Urinary bladder (tissue), 4 donors: ENCODE measurements around the gene MXRA7. TPM values are rescaled to one million over a fixed set of nuclear protein-coding genes. Genes with fewer than 3 reads are reported as not detected.

Experiments used
- DNase-seq: peaks from one replicate; pipeline ENCODE4 v3.0.0-alpha.2; 2015; ENCODE audit errors: extremely low spot score
- H3K27ac ChIP-seq: one replicate; pipeline ENCODE4 v1.5.1; 2013; ENCODE audit warnings: low read depth, mild to moderate bottlenecking, moderate library complexity
- H3K36me3 ChIP-seq: one replicate; pipeline ENCODE4 v1.6.1; 2013; ENCODE audit warnings: mild to moderate bottlenecking, moderate library complexity; ENCODE audit not compliant: insufficient read depth
- H3K4me1 ChIP-seq: one replicate; pipeline ENCODE4 v1.6.1; 2013; ENCODE audit warnings: mild to moderate bottlenecking, moderate library complexity; ENCODE audit not compliant: insufficient read depth
- H3K4me3 ChIP-seq: one replicate; pipeline ENCODE4 v1.5.1; 2013; ENCODE audit warnings: low read depth, low read length
- WGBS: extraction: QIAGEN DNeasy Blood & Tissue Kit; methylation state at CpG from one replicate; pipeline ENCODE4 v1.1.7; 2013; 5-methylcytosine and 5-hydroxymethylcytosine counted together
- polyA plus RNA-seq: library from polyadenylated mRNA; stranded (reverse); fragments of 200-250 nt; gene quantifications from one replicate; pipeline ENCODE4 v1.2.3, GENCODE V29; 2013
- total RNA-seq: library from RNA; depleted of rRNA; stranded (reverse); fragments of >200 nt; gene quantifications from one replicate; pipeline ENCODE4 v1.2.3, GENCODE V29; 2014
- donor health status: healthy with polysubstance abuse.
- donor health status: healthy.

Gene MXRA7
- total and polyA plus RNA-seq, 2 donors, result 188 to 432 TPM

GRCh38 chr17:76659928-76660655 lies 50.7 kb downstream of the MXRA7 start:
- H3K4me3 ChIP-seq, result no peak overlapping the region
- no peak for DNase-seq
- H3K36me3 ChIP-seq, result no peaks in the 10 kb centered on the region
- no peak overlapping the region for H3K27ac ChIP-seq
- H3K4me1 ChIP-seq, result peaks cover 2% of the 10 kb centered on the region
- WGBS, result 28% methylated on average over 13 of the region's 13 CpGs

GRCh38 chr17:76658242-76658662 lies 52.5 kb downstream of the MXRA7 start:
- WGBS, result 72% methylated on average over 5 of the region's 5 CpGs
- no peak overlapping the region for H3K4me3 ChIP-seq
- peaks cover 2% of the 10 kb centered on the region for H3K4me1 ChIP-seq
- H3K36me3 ChIP-seq, result no peaks in the 10 kb centered on the region
- no peak overlapping the region for H3K27ac ChIP-seq
- DNase-seq, result no peak

- no peaks in the 10 kb centered on the region for H3K36me3 ChIP-seq
- 88% methylated on average over 8 of the region's 8 CpGs for WGBS
- DNase-seq, result no peak
Measured at GRCh38 chr17:76657505-76658241, 53.1 kb downstream of the MXRA7 start.

GRCh38 chr17:76654408-76654807 lies 56.4 kb downstream of the MXRA7 start:
- H3K4me1 ChIP-seq, result no peaks in the 10 kb centered on the region
- no peak for DNase-seq
- H3K36me3 ChIP-seq, result no peaks in the 10 kb centered on the region
- H3K27ac ChIP-seq, result no peak overlapping the region
- no peak overlapping the region for H3K4me3 ChIP-seq
- WGBS, result 92% methylated on average over 1 of the region's 1 CpG

More at GRCh38 chr17:76657505-76658241, 53.1 kb downstream of the MXRA7 start:
- Histone ChIP-seq H3K4me1 (peaks cover 2% of the 10 kb centered on the region), H3K27ac (no peak overlapping the region), H3K4me3 (no peak overlapping the region)

GRCh38 chr17:76650504-76650903 lies 60.3 kb downstream of the MXRA7 start:
- no peaks in the 10 kb centered on the region for H3K4me1 ChIP-seq
- 92% methylated on average over 5 of the region's 5 CpGs for WGBS
- no peaks in the 10 kb centered on the region for H3K36me3 ChIP-seq
- H3K4me3 ChIP-seq, result no peak overlapping the region
- no peak for DNase-seq
- no peak overlapping the region for H3K27ac ChIP-seq

- Histone ChIP-seq H3K4me1 (no peaks in the 10 kb centered on the region), H3K4me3 (no peak overlapping the region), H3K36me3 (no peaks in the 10 kb centered on the region), H3K27ac (no peak overlapping the region)
- DNase-seq, result no peak
- WGBS, result 89% methylated on average over 1 of the region's 1 CpG
Measured at GRCh38 chr17:76646712-76647111, 64.1 kb downstream of the MXRA7 start.

GRCh38 chr17:76645481-76645880 lies 65.3 kb downstream of the MXRA7 start:
- Histone ChIP-seq H3K4me1 (no peaks in the 10 kb centered on the region), H3K4me3 (no peak overlapping the region), H3K36me3 (no peaks in the 10 kb centered on the region), H3K27ac (no peak overlapping the region)
- no peak for DNase-seq
- 76% methylated on average over 5 of the region's 5 CpGs for WGBS

GRCh38 chr17:76644995-76645394 lies 65.8 kb downstream of the MXRA7 start:
- no peak overlapping the region for H3K4me3 ChIP-seq
- 76% methylated on average over 8 of the region's 8 CpGs for WGBS

GRCh38 chr17:76643553-76644148 lies 67.1 kb downstream of the MXRA7 start, which contains the start of gene ST6GALNAC1:
Gene ST6GALNAC1, minus strand, starts transcription at chr17:76643757. Its CDS starts 119 bp downstream, at chr17:76643638.
- 64% methylated on average over 7 of the region's 7 CpGs for WGBS
- no peaks in the 10 kb centered on the region for H3K36me3 ChIP-seq
- DNase-seq, result no peak
- no peak within 1 kb of the TSS for H3K27ac ChIP-seq
- no peaks in the 10 kb centered on the region for H3K4me1 ChIP-seq
- no peak within 1 kb of the TSS for H3K4me3 ChIP-seq

More at GRCh38 chr17:76644995-76645394, 65.8 kb downstream of the MXRA7 start:
- Histone ChIP-seq H3K36me3 (no peaks in the 10 kb centered on the region), H3K27ac (no peak overlapping the region), H3K4me1 (no peaks in the 10 kb centered on the region)
- DNase-seq, result no peak

- no peaks in the 10 kb centered on the region for H3K36me3 ChIP-seq
- H3K27ac ChIP-seq, result no peak overlapping the region
- no peak for DNase-seq
- H3K4me1 ChIP-seq, result no peaks in the 10 kb centered on the region
- WGBS, result 87% methylated on average over 6 of the region's 6 CpGs
- H3K4me3 ChIP-seq, result no peak overlapping the region
Measured at GRCh38 chr17:76642994-76643393, 67.8 kb downstream of the MXRA7 start.

- Histone ChIP-seq H3K27ac (no peak overlapping the region), H3K36me3 (no peaks in the 10 kb centered on the region), H3K4me1 (no peaks in the 10 kb centered on the region), H3K4me3 (no peak overlapping the region)
- 91% methylated on average over 5 of the region's 5 CpGs for WGBS
- no peak for DNase-seq
Measured at GRCh38 chr17:76642032-76642561, 68.7 kb downstream of the MXRA7 start.

- no peak overlapping the region for H3K27ac ChIP-seq
- DNase-seq, result peak; percentile 42
- no peak overlapping the region for H3K4me3 ChIP-seq
- H3K36me3 ChIP-seq, result no peaks in the 10 kb centered on the region
- H3K4me1 ChIP-seq, result no peaks in the 10 kb centered on the region
- 45% methylated on average over 3 of the region's 3 CpGs for WGBS
Measured at GRCh38 chr17:76641501-76641900, 69.3 kb downstream of the MXRA7 start.

GRCh38 chr17:76640550-76641380 lies 70.0 kb downstream of the MXRA7 start:
- H3K4me3 ChIP-seq, result no peak overlapping the region
- no peaks in the 10 kb centered on the region for H3K4me1 ChIP-seq
- no peak overlapping the region for H3K27ac ChIP-seq
- H3K36me3 ChIP-seq, result no peaks in the 10 kb centered on the region
- DNase-seq, result no peak
- WGBS, result 58% methylated on average over 6 of the region's 6 CpGs
